ENCODE measurements around the gene FAM9B. TPM values are rescaled to one million over a fixed set of nuclear protein-coding genes. Genes with fewer than 3 reads are reported as not detected.

Gene FAM9B
- polyA plus RNA-seq, 1 donor (not counting 4 experiments of a cell fraction or from before 2014, with no cell fraction given), result not detected

DNA sequence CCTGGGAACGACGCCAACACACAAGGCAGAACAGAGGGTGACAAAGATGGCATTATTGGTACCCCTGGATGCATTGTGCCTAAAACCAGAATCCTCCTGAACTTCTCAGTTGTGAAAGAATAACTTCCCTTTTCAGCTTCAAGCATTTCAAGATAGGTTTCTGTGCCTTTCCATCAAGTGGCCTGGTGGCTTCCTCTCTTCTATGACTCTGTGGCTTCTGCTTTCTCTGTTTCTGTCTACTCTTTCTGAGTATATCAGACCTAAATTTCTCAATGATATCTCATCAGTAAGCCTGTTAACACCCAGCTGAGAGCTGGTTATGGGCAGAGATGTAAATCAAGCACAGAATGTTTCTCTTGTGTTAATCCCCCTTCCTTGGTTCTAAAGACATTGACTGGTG lies 21.4 kb upstream of the FAM9B start:
- no peak for DNase-seq (ENCODE audit: low read depth, low spot score)
- Histone ChIP-seq H3K27me3 (ENCODE audit: control insufficient read depth, extremely low read depth, insufficient read depth, low read length) (no peaks in the 10 kb centered on the region), H3K4me2 (ENCODE audit: control insufficient read depth, extremely low read depth, insufficient read depth, low read depth, low read length) (no peak overlapping the region), H3K27ac (ENCODE audit: control insufficient read depth, insufficient read depth, low read length) (no peak overlapping the region), H3K36me3 (ENCODE audit: control insufficient read depth in 2 of 2, extremely low read depth in 1 of 2, insufficient read depth in 2 of 2, low read length in 2 of 2) (no peaks in the 10 kb centered on the region), H4K20me1 (ENCODE audit: control insufficient read depth, extremely low read depth, insufficient read depth, low read length) (no peaks in the 10 kb centered on the region), H3K4me3 (ENCODE audit: control insufficient read depth in 2 of 3, extremely low read depth in 1 of 3, insufficient read depth in 2 of 3, low read depth in 1 of 3, low read length in 3 of 3) (no peak overlapping the region), H2AFZ (ENCODE audit: control insufficient read depth, low read length) (no peak overlapping the region), H3K9ac (ENCODE audit: control insufficient read depth, extremely low read depth, insufficient read depth, low read length) (no peak overlapping the region), H3K9me1 (ENCODE audit: control insufficient read depth, extremely low read depth, insufficient read depth, low read length) (no peaks in the 10 kb centered on the region), H3K79me2 (ENCODE audit: control insufficient read depth, insufficient read depth, low read length) (no peaks in the 10 kb centered on the region), H3K4me1 (ENCODE audit: control insufficient read depth, extremely low read depth, insufficient read depth, low read length) (no peaks in the 10 kb centered on the region), H3K9me3 (ENCODE audit: control insufficient read depth, low read depth, low read length) (no peaks in the 10 kb centered on the region)
- dilution Hi-C loops (cut with MboI; ENCODE audit: extremely low pct_ligation_motif_present, low sequenced_read_pairs), result no loop called here
- no peak for TF ChIP-seq CTCF (optimal IDR thresholded peaks at IDR 0.05 in 1 of 3, IDR thresholded peaks at IDR 0.05 in 1 of 3, conservative IDR thresholded peaks at IDR 0.05 in 1 of 3; ENCODE audit: extremely low read depth in 1 of 3, insufficient read depth in 2 of 3, low read length in 3 of 3)
- no peak for TF ChIP-seq EZH2 (IDR thresholded peaks at IDR 0.05; ENCODE audit: low read length)
- FAIRE-seq, result no peak

DNA sequence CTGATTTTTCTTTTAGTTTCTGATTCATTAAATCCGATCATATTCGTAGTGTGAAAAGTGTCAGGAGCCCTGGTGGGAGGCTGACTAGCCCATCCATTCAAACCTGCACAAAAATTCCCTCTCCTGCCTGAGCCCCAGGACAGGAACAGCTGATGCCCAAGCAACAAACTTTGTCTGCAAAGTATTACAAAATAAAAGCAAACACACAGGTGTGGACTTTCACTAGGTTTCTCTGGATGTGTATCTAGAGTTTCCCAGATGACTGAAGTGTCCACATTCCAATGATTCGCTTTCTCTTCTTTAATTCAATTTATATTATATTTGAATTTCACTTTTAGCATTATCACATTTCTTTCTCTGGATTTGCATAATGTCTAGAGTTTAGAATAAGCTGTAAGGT lies 18.2 kb upstream of the FAM9B start:
- no peak for FAIRE-seq
- DNase-seq (ENCODE audit: low read depth, low spot score), result no peak
- H3K4me1 ChIP-seq (ENCODE audit: control insufficient read depth, extremely low read depth, insufficient read depth, low read length), result no peaks in the 10 kb centered on the region
- no peaks in the 10 kb centered on the region for H3K36me3 ChIP-seq (ENCODE audit: control insufficient read depth in 2 of 2, extremely low read depth in 1 of 2, insufficient read depth in 2 of 2, low read length in 2 of 2)
- H3K9me1 ChIP-seq (ENCODE audit: control insufficient read depth, extremely low read depth, insufficient read depth, low read length), result no peaks in the 10 kb centered on the region
- no peak overlapping the region for H2AFZ ChIP-seq (ENCODE audit: control insufficient read depth, low read length)
- H3K27ac ChIP-seq (ENCODE audit: control insufficient read depth, insufficient read depth, low read length), result no peak overlapping the region
- H3K27me3 ChIP-seq (ENCODE audit: control insufficient read depth, extremely low read depth, insufficient read depth, low read length), result no peaks in the 10 kb centered on the region
- no peaks in the 10 kb centered on the region for H3K79me2 ChIP-seq (ENCODE audit: control insufficient read depth, insufficient read depth, low read length)
- dilution Hi-C loops (cut with MboI; ENCODE audit: extremely low pct_ligation_motif_present, low sequenced_read_pairs), result no loop called here
- no peak overlapping the region for H3K4me3 ChIP-seq (ENCODE audit: control insufficient read depth in 2 of 3, extremely low read depth in 1 of 3, insufficient read depth in 2 of 3, low read depth in 1 of 3, low read length in 3 of 3)
- H4K20me1 ChIP-seq (ENCODE audit: control insufficient read depth, extremely low read depth, insufficient read depth, low read length), result no peaks in the 10 kb centered on the region
- H3K4me2 ChIP-seq (ENCODE audit: control insufficient read depth, extremely low read depth, insufficient read depth, low read depth, low read length), result no peak overlapping the region
- no peaks in the 10 kb centered on the region for H3K9me3 ChIP-seq (ENCODE audit: control insufficient read depth, low read depth, low read length)
- H3K9ac ChIP-seq (ENCODE audit: control insufficient read depth, extremely low read depth, insufficient read depth, low read length), result no peak overlapping the region
- TF ChIP-seq CTCF (optimal IDR thresholded peaks at IDR 0.05 in 1 of 3, IDR thresholded peaks at IDR 0.05 in 1 of 3, conservative IDR thresholded peaks at IDR 0.05 in 1 of 3; ENCODE audit: extremely low read depth in 1 of 3, insufficient read depth in 2 of 3, low read length in 3 of 3) (no peak), EZH2 (IDR thresholded peaks at IDR 0.05; ENCODE audit: low read length) (no peak)

Measured in keratinocyte (primary cell).